Fibroblast of lung (primary cell): ENCODE results near the gene PNMA1. TPM values are rescaled to one million over a fixed set of nuclear protein-coding genes. Genes with fewer than 3 reads are reported as not detected.

Experiments
- DNase-seq, 2 donors: peaks; one replicate each; pipeline versions ENCODE4 v3.0.0 to v3.0.0-alpha.2; 2010; ENCODE audit warnings: low read depth in 2 of 2
- H2AFZ ChIP-seq: 2 replicates; pipeline ENCODE4 v1.5.1; 2012; ENCODE audit warnings: low read length, control low read depth, inconsistent platforms
- H3K27ac ChIP-seq: 2 replicates; pipeline ENCODE4 v1.5.1; 2011; ENCODE audit warnings: low read length, control low read depth; ENCODE audit not compliant: insufficient read depth
- H3K27me3 ChIP-seq: 2 replicates; pipeline ENCODE4 v1.5.1; 2011; ENCODE audit warnings: mild to moderate bottlenecking, low read length; ENCODE audit not compliant: control insufficient read depth, insufficient read depth
- H3K36me3 ChIP-seq: 2 replicates; pipeline ENCODE4 v1.5.1; 2011; ENCODE audit warnings: low read length; ENCODE audit not compliant: control insufficient read depth, insufficient read depth
- H3K4me1 ChIP-seq: 2 replicates; pipeline ENCODE4 v1.5.1; 2011; ENCODE audit warnings: low read length; ENCODE audit not compliant: control insufficient read depth, insufficient read depth; ENCODE audit errors: extremely low read depth
- H3K4me2 ChIP-seq: 2 replicates; pipeline ENCODE4 v1.5.1; 2011; ENCODE audit warnings: low read length, control low read depth; ENCODE audit not compliant: insufficient read depth; ENCODE audit errors: extremely low read depth
- H3K4me3 ChIP-seq, 4 experiments: fragments of 200-600 bp in 1 of 4; sonication (generic) in 1 of 4; replicated peaks in 1 of 4; 2 replicates each; pipeline ENCODE4 v1.5.1; 2011 to 2016; ENCODE audit warnings: low read length in 4 of 4, low read depth in 3 of 4, mild to moderate bottlenecking in 3 of 4, control low read depth in 2 of 4, inconsistent platforms in 1 of 4, mixed read lengths in 1 of 4; ENCODE audit not compliant: insufficient read depth in 1 of 4; ENCODE audit errors: control extremely low read depth in 1 of 4
- H3K79me2 ChIP-seq: 2 replicates; pipeline ENCODE4 v1.5.1; 2012; ENCODE audit warnings: mild to moderate bottlenecking, low read length, inconsistent platforms; ENCODE audit not compliant: control insufficient read depth, insufficient read depth
- H3K9ac ChIP-seq: 2 replicates; pipeline ENCODE4 v1.5.1; 2011; ENCODE audit warnings: mild to moderate bottlenecking, low read length, control low read depth; ENCODE audit not compliant: insufficient read depth
- H3K9me3 ChIP-seq: 2 replicates; pipeline ENCODE4 v1.5.1; 2012; ENCODE audit warnings: low read depth, low read length; ENCODE audit not compliant: control insufficient read depth, insufficient read depth
- H4K20me1 ChIP-seq: 2 replicates; pipeline ENCODE4 v1.5.1; 2011; ENCODE audit warnings: low read length; ENCODE audit not compliant: control insufficient read depth, insufficient read depth; ENCODE audit errors: extremely low read depth
- CTCF ChIP-seq, 2 donors: IDR thresholded peaks in 1 of 2; conservative IDR thresholded peaks in 1 of 2; 1 replicate in 1 of 2; 2 replicates in 1 of 2; pipeline ENCODE4 v1.5.1; 2011 to 2012; ENCODE audit warnings: low read length in 2 of 2, control low read depth in 1 of 2, inconsistent platforms in 1 of 2, low read depth in 1 of 2, mild to moderate bottlenecking in 1 of 2
- EZH2 ChIP-seq: IDR thresholded peaks from 2 replicates; pipeline ENCODE4 v1.5.1; 2012; ENCODE audit warnings: low read length, control low read depth, mild to moderate bottlenecking; ENCODE audit errors: missing control alignments
- polyA plus RNA-seq, 2 donors: library from polyadenylated mRNA; depleted of rRNA in 1 of 2; stranded (reverse) in 1 of 2; unstranded in 1 of 2; fragments of >200 nt; gene quantifications; 2 replicates each; pipeline ENCODE4 v1.2.1, GENCODE V29; 2011 to 2012; ENCODE audit warnings: missing spikeins in 1 of 2
- total RNA-seq: library from RNA; depleted of rRNA; stranded (reverse); fragments of >200 nt; gene quantifications from 2 replicates; pipeline ENCODE4 v1.2.1, GENCODE V29; 2014

The PNMA1 gene
- total and polyA plus RNA-seq, 2 donors (not counting 1 experiment from before 2014, with no cell fraction given): 19.5 to 44.5 TPM

DNA sequence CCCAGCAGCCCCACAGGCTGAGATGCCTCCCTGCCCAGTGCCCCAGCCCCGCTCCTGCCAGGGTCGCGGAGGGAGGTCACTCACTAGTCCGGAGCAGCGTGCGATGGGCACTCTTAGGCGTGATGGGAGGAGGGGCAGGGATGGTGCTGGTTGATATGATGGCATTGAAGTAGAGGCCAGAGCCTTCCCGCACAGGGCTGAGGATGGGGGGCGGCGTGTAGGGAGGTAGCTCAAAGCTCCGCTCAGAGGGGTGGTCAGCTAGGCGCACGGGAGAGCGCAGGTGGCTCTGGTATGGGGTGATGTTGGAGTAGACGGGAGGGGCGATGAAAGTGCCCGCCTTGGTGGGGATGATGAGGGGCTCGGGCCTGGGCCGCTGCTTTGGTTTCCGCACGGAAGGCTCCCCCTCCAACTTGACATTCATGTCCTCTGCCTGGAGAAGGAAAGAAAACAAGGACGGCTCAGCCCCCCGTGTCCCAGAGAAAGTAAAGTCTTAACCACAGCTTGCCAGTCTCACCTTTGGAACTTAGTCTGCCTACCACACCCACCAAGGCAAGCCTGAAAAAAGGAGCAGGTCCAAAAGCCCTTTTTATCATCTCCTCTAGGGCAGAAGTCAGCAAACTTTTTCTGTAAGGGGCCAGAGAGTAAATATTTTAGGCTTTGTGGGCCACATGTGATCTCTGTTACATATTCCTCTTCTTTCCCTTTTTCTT lies 15.5 kb upstream of the PNMA1 start:
- no peaks in the 10 kb centered on the region for H3K27me3 ChIP-seq
- peaks cover 21% of the 10 kb centered on the region for H3K4me1 ChIP-seq
- no peak for DNase-seq
- TF ChIP-seq CTCF (conservative IDR thresholded peaks at IDR 0.05 in 1 of 2, IDR thresholded peaks at IDR 0.05 in 1 of 2; ENCODE audit: low read depth in 1 of 2, low read length in 2 of 2): no peak
- H3K79me2 ChIP-seq: peaks cover 3% of the 10 kb centered on the region
- H3K4me3 ChIP-seq: no peak overlapping the region
- no peak overlapping the region for H3K9ac ChIP-seq
- peaks cover 20% of the 10 kb centered on the region for H3K36me3 ChIP-seq
- no peak overlapping the region for H3K27ac ChIP-seq
- H3K4me2 ChIP-seq: no peak overlapping the region
- H2AFZ ChIP-seq: no peak overlapping the region
- H4K20me1 ChIP-seq: no peaks in the 10 kb centered on the region
- H3K9me3 ChIP-seq: no peaks in the 10 kb centered on the region

DNA sequence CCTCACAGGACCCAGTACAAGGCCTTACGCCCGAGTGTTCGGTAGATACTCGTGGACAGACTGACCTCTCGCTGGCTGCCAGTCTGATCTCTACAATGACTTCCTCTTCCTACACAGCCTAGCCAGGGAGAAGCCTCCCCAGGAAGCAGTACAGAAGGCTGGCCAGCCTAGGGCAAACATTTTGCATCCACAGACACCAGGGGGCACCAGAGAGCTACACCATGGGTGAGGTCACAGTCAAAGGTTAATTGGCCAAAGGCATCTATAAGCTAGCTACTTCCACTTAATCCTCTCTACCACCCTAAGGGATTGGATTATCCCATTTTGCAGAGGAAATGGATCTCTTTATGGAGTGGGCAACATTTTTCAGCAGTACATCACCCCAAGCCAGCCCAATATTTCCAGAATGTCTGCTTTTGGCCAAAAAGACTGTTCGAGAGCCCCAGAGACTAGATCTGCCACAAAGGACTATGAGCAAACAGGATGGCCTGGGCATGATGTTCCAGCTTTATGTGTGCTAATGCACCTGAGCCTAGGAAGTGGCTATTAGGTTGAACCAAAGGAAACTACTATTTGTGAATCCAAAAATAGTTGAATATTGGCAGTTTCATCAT lies 14.6 kb upstream of the PNMA1 start:
- Histone ChIP-seq H3K4me2 (no peak overlapping the region), H3K79me2 (peaks cover 3% of the 10 kb centered on the region), H3K9me3 (no peaks in the 10 kb centered on the region), H3K4me1 (peaks cover 26% of the 10 kb centered on the region), H3K36me3 (peaks cover 20% of the 10 kb centered on the region), H4K20me1 (no peaks in the 10 kb centered on the region), H3K27me3 (no peaks in the 10 kb centered on the region), H3K4me3 (no peak overlapping the region), H3K9ac (no peak overlapping the region), H3K27ac (no peak overlapping the region), H2AFZ (no peak overlapping the region)
- TF ChIP-seq CTCF (conservative IDR thresholded peaks at IDR 0.05 in 1 of 2, IDR thresholded peaks at IDR 0.05 in 1 of 2; ENCODE audit: low read depth in 1 of 2, low read length in 2 of 2) (peak; percentile 87 to 94), EZH2 (no peak)
- DNase-seq: peak; percentile 47 to 78

DNA sequence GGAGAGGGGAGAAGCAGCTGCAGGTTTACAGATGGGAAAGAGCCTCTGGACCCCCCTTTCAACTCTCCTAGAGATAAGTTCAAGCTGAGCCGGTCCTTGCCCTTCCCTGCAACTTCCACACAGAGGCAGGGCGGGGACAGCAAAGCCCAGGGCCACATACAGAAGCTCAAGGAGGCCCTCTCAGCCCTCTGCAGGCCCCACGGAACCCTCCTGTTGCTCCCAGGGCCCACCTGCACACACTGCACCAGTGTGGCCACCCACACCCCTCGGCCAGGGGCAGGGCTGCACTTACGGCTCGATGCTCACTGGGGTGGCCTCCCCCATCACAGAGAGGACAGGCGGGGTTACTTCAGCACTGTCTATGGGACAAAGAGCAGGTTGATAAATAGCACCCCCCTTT lies 13.0 kb upstream of the PNMA1 start:
- H3K4me3 ChIP-seq: no peak overlapping the region
- H3K27ac ChIP-seq: no peak overlapping the region

More for the DNA sequence above, 13.0 kb upstream of the PNMA1 start:
- H3K4me2 ChIP-seq: no peak overlapping the region
- DNase-seq: no peak
- H3K4me1 ChIP-seq: peaks cover 30% of the 10 kb centered on the region
- H3K27me3 ChIP-seq: no peaks in the 10 kb centered on the region
- peaks cover 27% of the 10 kb centered on the region for H3K36me3 ChIP-seq
- H3K9me3 ChIP-seq: no peaks in the 10 kb centered on the region
- H4K20me1 ChIP-seq: no peaks in the 10 kb centered on the region
- peaks cover 6% of the 10 kb centered on the region for H3K79me2 ChIP-seq
- H3K9ac ChIP-seq: no peak overlapping the region
- H2AFZ ChIP-seq: no peak overlapping the region
- TF ChIP-seq EZH2 (no peak), CTCF (conservative IDR thresholded peaks at IDR 0.05 in 1 of 2, IDR thresholded peaks at IDR 0.05 in 1 of 2; ENCODE audit: low read depth in 1 of 2, low read length in 2 of 2) (no peak)
